HG03066 (cell line): Measurements from ENCODE around the gene NPRL2.

Experiments
- ATAC-seq: cut with Tn5 transposase; IDR thresholded peaks from one replicate; pipeline ENCODE4 v1.9.1; 2021; ENCODE audit warnings: low read depth; ENCODE audit not compliant: unreplicated experiment

NPRL2 gene

DNA sequence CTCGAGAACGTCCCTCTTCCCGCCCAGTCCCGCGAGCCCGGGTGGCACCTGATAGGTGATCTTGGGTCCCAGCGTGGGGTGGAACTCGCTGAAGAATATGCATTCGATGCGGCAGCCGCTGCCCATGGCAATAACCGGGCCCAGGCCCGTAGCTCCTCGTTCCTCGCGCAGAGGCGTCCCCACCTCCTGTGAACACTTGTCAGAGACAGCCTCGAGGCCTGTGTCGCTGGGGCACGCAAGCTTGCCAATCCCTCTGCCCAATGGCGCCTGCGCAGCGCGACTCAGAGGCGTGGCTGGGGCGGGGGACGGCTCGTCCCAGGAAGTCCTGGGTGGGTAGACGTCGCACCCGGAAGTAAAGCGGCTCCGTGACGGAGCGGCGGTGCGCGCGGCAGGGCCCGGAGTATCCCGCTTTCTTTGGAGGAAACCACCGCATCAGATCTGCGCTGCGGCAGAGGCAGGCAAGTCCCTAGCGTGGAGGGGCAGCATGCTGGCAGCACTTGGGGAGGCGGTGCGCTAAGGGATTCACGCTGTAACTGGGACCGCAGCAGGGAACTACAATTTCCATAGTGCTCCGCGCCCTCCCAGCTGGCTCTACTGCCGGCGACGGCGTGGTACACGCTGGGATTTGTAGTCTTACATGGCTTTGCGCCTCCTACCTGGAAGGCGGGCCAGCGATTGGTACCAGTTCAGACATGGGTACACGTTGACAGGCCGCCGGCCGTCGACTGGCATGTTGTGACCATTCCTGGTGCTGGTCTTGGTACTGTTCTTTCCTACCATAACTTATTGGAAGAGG is at the start of gene NPRL2, which contains the start of gene CYB561D2:
TSS of gene NPRL2 (minus strand) at position 249 of the 796 bp plus-strand sequence. CDS start at position 126, 123 bp downstream.
TSS of gene CYB561D2 (plus strand) at position 336 of the 796 bp plus-strand sequence. CDS start 572 bp downstream, outside the sequence.
- peak; percentile 80 for ATAC-seq

DNA sequence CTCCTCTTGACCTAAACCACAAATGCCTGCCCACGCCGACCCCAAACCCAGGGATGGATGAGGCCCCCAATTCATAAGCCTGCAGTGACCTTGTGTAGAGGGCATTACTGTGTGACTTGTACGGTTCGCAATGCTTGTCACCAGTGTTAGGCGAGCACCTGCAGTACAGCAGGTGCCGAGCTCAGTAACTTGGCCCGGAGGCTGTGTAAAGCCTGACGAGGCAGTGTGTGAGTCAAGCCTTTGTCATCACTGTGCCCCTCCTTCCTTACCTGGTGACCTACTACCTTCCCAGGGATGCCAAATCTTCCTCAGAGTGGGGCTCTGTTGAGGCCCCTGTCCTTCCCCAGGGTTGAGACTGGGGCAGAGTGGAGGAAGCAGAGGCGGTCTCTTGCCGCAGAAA is 45.9 kb upstream of the NPRL2 start:
- no peak for ATAC-seq

DNA sequence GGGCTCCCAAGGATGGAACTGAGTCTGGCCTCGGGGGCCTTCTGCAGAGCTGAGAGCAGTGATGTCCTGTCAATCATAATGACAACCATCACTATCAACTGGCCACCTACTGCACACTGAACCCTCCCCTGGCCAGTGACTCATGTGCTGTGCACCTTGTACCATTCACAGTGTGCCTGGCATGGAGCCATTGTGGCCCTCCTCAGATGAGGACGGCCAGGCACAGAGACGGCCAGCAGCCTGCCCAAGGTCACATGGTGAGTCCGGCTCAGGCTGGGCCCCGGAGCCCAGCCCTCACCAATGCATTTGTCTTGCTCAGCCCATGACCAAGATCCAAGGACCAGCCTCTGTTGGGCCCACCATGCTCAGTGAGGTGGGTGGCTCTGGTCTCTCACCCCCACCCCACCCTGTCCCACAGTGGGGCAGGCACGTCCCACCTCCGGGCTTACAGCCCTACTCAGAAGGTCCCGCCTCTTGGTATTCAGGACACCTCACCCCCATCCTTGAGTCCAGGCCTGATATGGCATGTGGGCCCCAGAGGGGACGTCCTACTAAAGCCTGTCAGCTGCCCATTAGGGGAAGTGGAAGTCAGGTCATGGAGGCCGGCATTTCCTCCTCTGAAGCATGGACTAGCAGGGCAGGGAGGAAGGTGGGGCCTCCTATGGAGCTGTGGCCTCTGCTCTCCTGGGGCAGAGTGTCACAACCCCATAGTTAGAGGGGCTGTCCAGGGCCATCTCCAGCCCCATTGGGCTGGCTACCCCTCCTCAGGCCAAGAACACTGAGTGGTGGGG is 44.7 kb upstream of the NPRL2 start:
- ATAC-seq, result no peak

DNA sequence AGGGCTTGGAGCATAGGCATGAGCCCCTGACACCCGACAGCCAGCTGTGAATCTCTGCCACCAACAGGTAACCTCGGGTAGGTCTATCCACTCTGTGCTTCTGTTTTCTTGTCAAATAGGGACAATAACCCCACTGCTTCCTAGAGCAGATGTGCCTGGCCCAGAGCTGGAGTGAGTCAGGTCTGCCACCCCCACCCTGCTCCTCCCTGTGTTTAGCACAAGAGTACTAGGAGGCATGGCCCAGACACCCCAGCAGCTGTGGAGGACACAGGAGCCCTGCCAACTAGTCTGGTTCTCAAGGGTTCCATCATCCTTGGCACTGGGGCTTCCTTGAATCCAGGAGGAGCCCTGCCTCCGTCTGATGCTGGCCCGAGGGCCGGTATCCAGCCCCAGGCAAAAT is 42.5 kb upstream of the NPRL2 start:
- no peak for ATAC-seq

DNA sequence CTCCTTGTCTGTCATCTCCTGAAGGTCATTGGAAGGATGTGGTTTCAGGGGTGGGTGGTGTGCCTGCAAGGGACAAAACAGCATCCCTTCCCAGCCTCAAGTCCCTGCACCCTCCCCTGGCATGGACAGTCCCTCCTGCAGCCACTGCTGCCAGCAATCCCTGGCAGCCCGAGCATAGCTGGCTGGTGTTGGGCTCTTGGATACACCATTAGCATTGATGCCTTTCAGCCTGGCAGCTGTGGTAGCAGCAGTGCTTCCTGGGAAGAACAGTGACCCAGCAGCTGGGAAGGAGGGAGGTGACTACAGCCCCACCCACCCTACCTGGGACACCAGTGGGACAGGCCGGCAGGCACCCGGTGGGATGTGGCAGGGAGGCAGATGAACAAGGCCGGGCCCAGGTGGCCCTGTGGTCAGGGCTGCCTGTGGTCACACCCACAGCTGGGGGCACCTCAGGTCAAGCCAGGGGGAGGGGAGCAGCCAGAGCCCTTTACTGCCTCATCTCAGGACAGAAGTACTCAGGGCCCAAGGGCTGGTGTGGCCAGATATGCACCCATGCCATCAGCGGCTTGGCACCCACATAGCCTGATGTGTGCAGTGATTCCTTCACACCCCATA is 41.6 kb upstream of the NPRL2 start:
- ATAC-seq, result no peak

DNA sequence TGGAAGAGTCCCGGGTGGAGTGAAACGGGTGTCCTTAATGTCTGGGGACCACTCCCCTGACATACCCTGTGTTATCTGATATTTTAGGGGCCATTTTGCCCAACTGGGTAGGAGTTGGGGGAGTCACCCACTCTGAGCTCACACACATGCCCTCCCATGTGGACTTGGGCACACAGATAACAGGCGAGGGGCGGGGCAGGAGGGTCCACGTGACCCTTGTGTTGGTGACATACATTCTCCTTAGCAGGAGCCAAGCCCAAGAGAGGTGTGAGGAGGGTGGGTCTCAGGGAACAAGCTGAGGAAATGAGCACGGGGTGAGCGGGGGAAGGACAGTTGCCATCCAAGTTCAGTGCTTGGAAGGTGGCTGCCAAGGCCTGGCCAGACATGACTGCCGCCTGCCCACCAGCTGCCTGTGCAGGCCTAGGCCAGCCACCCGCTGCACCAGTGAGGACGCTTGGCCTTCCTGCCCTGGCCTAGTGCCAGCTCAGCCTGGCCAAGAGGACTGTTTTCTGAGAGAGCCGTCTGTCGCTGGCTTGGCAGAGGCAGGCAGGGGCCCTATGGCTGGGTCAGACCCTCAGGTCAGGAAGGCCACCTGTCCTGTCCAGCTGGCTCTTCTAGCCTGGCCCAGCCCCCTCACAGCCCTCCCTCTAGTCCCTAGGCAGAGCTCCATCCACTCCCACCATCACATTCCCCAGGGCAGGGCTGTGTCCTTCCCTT is 40.1 kb upstream of the NPRL2 start:
- no peak for ATAC-seq

DNA sequence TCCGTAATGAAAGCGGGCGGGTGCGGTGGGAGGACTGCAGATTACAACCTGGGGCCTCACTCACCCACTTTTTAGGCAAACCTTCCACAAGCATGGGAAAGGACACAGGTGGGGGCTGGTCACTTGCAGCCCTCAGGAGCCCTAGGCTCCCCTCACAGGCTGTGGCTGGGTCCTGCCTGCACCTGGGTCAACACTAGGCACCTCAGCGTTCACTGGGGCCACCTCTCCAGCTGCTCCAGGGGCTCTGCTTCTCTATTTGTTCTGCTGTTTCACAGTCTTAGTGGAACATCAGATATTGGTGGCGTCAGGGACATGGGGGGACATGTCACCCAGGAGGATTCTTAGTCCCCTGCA is 38.8 kb upstream of the NPRL2 start:
- no peak for ATAC-seq

DNA sequence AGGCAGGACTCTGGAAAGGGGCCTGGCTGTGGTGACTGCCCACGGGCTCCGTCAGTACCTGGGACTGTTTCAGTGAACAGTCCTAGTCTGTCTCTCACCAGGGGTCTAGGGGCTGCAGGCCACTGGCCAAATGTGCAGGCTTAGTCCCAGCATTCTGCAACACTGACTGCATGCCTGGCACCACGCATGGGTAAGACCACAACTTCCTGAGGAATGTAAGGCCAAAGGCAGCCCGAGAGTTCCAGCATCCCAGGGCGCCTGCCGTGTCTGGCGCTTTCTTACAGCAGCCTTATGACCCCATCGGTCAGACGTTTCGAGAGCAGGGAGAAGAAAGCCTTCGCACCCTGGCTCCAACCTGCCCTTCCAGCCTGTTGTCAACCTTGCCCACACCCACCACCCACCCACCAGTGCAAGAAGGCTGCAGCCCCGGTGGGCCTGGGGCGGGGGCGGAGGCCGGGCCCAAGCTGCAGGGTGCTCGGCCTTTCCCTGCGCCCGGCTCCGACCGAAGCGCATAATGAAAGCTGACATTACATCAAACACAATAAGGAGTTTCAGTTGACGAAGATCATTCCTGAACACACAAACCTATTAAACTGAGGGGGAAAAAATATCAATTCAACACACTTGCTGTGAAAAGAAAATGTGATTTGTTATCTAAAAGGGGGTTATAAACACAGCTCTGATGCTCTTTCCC is 38.3 kb upstream of the NPRL2 start:
- ATAC-seq, result no peak

DNA sequence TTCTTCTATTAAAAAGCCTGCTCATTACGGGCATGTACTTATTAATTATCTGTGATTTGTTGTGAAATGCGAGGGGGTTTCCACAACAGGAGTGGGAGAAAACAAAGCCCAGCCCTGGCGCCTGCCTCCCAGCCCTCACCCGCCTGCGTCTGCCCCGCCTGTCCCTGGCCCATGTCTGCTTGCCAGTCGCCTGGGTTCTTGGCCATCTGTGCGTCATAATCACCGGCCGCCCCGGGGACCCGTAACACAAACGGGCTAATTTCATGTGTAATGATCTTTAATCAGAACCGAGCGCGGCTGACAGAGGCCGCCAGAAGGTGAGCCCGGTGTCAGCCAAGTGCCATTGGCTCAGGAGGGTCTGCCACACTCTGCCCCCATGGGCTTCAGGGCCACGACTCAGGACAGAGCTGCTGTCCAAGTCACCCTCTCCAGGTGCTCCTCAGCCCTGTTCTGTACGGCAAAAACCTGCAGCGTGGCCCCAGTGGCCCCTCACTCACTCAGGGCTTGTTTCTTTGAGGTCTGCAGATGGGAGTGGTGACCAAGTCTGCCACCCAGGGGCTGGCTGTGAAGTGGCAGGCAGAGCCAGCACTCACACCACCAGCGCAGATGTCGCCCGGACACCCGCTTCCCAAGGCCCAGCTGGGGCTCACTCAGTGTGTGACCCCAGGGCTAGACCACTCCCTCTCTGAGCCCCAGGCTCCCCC is 37.6 kb upstream of the NPRL2 start:
- ATAC-seq, result no peak

DNA sequence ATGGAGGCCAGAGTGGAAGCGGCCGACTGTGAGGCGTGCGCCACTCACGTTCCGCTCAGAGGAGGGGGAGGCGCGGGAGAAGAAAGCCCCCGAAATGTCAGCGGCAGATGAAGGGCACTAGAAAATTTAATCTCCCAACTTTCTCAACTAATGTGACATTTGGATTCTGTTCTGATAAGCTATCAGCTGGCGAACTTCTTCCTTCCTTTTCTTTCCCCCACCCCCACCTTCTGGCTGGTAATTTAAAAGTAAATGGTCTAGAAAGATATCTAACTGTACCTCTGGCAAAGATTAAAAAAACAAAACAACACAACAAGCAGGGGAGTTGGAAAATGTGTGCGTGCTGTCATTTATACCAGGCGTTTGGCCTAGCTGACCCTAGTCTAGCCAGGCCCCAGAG is 35.2 kb upstream of the NPRL2 start:
- no peak for ATAC-seq

DNA sequence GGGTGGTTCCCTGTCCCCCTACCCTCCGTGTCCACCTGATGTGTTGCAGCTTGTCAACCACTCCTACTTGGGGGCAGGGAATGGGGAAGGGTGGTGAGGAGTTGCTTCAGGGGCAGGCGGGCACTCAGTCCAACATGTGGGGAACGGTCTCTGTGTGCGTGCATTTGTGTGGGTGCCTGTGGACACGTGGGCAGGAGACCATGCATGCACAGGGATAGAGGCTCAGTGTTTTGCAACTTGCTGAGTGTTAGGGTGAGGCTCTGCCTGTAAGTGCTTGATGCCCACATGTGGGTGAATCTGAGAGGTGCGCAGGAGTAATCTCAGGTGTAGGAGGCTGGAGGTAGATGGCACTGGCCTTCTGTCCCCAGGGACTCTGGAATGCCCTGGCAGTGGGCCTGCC is 33.2 kb upstream of the NPRL2 start:
- no peak for ATAC-seq

DNA sequence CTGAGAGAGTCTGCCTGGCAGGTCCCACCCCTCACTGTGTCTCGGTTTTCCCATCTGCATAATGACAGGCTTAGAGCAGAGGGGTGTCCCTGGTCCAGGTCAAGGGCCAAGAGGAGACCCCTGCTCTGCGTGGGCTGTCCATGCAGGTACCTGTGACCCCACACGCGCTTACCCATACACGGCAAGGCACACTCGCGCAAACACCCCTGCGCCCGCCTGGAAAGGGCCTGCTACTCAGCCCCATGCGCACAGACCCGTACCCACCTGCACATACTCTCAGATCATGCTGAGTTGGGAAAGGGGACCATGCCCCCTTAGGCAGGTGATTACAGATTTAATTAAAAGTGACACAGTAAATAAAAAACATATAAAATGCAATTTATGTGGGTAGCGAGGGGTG is 32.1 kb upstream of the NPRL2 start:
- ATAC-seq, result no peak

DNA sequence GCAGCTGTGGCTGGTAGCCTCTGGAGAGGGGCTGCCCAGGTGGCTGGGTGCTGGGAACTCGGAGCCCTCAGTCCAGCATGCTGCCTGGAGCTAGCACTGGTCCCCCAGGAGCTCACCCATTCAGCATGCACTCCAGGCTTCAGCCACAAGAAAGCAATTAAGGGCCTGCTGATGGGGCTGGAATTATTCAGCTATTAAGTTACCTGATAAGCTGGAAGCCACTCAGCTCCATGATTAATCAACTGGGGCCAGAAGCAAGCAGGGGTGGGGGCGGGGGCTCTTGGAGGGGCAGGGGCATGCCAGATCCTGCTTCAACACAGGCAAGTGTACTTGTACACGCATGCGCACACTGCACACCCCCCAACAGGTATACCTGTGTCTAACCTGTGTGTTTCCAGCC is 30.8 kb upstream of the NPRL2 start:
- no peak for ATAC-seq

DNA sequence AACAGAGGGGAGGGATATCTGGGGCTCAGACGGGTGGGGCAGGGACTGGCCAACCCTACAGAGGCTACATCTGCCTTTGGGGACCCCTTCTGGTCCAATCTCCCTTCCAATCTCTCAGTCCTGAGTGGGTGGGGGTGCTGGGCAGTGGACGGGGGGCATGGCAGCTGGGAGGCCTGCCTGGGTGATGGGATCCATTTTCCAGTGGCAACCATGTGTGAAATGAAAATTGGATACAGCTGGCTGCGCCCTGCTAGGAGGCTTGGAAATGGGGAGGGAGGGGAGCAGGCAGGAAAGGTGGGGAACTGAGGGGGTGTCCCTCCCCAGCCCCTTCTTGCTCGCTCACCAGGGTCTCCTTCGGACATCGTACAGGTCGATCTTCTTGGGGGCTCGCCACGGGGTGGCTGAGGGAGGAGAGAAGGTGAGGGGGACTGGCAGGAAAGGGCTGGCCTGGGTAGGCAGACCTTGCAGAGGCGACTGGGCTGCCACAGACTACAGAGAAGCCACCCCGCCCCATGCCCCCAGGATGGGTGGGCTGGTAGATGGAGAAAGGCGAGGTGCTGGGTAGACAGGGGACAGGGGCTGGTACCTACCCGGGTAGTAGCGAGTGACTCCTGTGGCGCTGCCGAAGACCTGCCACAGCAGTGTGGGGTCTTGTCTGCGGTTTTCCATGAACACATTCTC is 30.0 kb upstream of the NPRL2 start:
- ATAC-seq, result no peak

DNA sequence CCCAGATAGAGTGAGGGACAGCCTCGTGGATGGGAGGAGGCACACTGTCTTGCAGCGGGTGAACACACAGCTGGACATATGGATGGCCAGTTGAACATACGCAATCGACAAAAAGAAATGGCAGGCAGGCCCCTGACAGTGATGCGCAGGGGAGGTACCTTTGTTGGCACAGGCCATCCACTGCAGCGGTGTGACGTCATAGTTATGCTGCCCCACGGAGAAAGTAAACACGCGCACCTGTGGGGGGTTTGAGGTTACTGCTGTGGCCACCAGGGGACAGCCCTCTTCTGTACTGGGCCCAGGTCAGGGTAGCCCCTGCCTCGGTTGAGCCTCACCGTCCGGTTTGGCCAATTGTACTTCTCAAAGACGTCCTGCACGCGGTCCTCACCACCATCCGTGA is 28.2 kb upstream of the NPRL2 start:
- ATAC-seq, result no peak

DNA sequence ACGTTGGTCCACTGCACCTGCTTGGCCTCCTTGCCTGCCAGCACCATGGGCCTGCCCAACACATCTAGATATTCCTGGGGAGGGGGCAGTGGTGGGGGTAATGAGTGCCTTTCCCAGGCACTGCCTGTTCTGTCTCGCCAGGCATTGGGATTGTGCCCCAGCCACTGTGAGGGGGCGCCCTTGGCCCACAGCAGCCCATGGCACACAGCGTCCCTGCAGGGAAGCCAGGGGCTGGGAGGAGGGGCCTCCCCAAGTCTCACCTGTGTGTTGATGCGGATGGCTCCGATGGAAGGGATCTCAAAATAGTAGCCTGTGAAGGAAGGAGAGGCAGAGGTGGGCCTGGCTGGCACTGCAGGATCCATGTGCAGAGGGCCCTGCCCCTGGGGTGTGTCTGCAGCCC is 27.4 kb upstream of the NPRL2 start:
- no peak for ATAC-seq

DNA sequence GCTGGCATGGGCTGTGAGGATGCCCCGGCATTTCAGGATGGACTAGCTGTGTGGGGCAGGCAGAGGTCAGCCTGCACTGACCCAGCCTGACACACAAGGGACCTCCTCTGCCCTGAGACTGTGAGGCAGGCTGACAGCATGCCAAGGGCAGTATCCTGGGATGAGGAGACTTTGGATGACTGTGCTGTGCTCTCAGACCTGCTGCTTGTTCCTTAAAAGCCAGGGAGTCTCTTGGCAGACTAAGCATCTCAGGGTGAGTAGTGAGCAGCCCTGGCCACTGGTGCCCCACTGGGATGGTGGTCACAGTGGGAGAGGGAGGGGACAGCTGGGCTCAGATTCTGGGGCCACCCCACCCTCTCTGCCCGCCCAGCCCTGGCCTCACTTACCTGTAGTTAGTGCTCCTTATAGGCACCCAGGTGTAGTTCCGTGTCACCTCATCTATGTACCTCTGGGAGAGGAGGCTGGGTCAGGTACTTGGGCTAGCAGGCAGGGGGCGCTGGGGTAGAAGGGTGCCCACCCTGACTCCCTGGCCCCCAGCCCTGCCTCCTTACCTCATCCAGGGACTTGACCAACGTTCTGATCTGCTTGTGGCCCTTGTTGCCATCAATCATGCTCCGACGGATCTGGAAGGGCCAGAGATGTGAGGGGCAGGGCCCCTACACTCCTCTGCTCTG is 24.8 kb upstream of the NPRL2 start:
- no peak for ATAC-seq

DNA sequence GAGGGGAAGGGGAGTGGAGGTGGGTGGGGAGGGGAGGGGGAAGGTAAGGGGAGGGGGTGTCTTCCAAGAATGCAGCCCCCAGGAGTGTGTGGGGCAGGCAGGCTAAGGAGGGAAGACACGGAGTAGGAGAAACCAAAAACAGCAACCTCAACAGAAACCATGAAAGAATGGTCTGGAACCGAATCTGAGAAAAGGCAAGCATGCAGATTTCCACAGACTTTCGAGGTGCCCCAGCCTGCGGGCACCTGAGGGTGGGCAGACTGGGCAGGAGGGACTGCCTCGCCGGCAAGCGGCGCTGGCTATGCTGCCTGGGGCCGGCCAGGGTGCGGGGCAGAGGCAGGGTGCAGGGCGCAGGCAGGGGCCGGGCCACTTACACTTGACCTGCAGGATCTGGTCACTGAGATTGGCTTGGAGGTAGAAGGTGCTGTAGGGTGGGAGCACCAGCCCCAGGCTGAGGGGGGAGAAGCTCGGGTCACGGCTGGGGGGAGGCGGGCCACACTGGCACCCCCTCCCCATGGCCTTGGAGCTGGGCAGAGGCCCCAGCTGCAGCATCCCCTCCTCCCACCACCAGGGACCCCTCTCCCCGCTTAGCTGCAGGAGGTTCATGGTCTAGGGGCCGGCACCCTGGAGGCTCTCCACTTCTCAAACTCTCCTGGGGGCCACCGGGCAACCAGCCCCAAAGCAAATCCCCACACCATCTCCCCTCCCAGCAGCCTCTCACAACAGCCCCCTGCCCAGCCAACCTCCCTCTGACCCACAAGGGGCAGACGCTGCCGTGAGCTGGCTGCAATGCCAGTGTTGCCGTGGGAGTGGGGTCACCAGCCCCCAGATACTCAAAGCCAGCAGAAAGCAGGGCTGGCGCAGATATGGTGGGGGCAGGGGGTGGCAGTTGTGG is 24.0 kb upstream of the NPRL2 start:
- ATAC-seq, result no peak
